ENCODE measurements around the gene SETX. TPM values are rescaled to one million over a fixed set of nuclear protein-coding genes. Genes with fewer than 3 reads are reported as not detected.
A peak's percentile ranks its signal among the peaks of the same experiment; 100 is the strongest.

The SETX gene
- total RNA-seq, 1 experiment from 2014 or later = 21.0 TPM

- H3K9ac ChIP-seq (ENCODE audit: low read length) = no peak overlapping the region
- no peak overlapping the region for H3K4me3 ChIP-seq (ENCODE audit: low read length)
- no peak for DNase-seq
- H3K9me2 ChIP-seq (replicated peaks; ENCODE audit: low read length) = no peaks in the 10 kb centered on the region
- ChIA-PET CTCF (no interaction called here), POLR2A (ENCODE audit: unreplicated experiment) (no interaction called here)
- H3K4me2 ChIP-seq (ENCODE audit: low read length) = no peak overlapping the region
- intact Hi-C loops (cut with micrococcal nuclease) = no loop called here
- no TSS peak for BruUV-seq (replicated peaks)
- no peak for ATAC-seq
- no peaks in the 10 kb centered on the region for H3K9me3 ChIP-seq (ENCODE audit: low read length)
- H3K79me2 ChIP-seq (ENCODE audit: low read length) = no peaks in the 10 kb centered on the region
- no peak overlapping the region for H3K27ac ChIP-seq (ENCODE audit: low read length)
- H3F3A ChIP-seq (ENCODE audit: low read length, unreplicated experiment) = no peaks in the 10 kb centered on the region
- peaks cover 27% of the 10 kb centered on the region for H3K36me3 ChIP-seq (ENCODE audit: low read depth, low read length)
- no peaks in the 10 kb centered on the region for H3K4me1 ChIP-seq (ENCODE audit: insufficient read depth, low read length)
- H2AFZ ChIP-seq (ENCODE audit: low read length) = no peak overlapping the region
- TF ChIP-seq EZH2 (IDR thresholded peaks at IDR 0.05; ENCODE audit: low read length, unreplicated experiment) (no peak), EZH2phosphoT487 (IDR thresholded peaks at IDR 0.05; ENCODE audit: borderline replicate concordance, low read length) (no peak), CTCF (conservative IDR thresholded peaks at IDR 0.05; ENCODE audit: low read depth, low read length) (no peak)
- H4K20me1 ChIP-seq (ENCODE audit: low read length) = no peaks in the 10 kb centered on the region
- H3K27me3 ChIP-seq (ENCODE audit: low read length) = no peaks in the 10 kb centered on the region
Observed at GRCh38 chr9:132334364-132334763, 20.4 kb downstream of the SETX start.

DNA sequence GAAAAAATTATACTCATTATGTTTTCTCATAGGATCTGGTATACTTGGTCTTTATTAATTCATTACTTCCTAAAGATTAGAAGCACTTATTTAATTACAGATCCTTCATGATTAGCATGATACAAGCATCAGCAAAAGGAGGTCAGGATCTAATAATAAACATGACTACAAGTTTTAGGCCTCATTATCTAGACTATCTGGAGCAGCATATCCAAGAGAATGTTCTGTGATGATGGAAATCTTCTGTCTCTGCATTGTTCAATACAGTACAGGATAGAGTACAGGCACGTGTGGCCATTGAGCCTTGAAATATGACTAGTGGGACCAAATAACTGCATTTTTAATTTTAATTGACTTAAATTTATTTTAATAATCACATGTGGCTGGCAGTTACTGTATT, 21.2 kb downstream of the SETX start:
- Histone ChIP-seq H3K4me3 (ENCODE audit: low read length) (no peak overlapping the region), H3K27me3 (ENCODE audit: low read length) (no peaks in the 10 kb centered on the region), H3K9me3 (ENCODE audit: low read length) (no peaks in the 10 kb centered on the region), H2AFZ (ENCODE audit: low read length) (no peak overlapping the region), H3K9me2 (replicated peaks; ENCODE audit: low read length) (no peaks in the 10 kb centered on the region), H3F3A (ENCODE audit: low read length, unreplicated experiment) (no peaks in the 10 kb centered on the region), H3K79me2 (ENCODE audit: low read length) (no peaks in the 10 kb centered on the region), H3K27ac (ENCODE audit: low read length) (no peak overlapping the region), H3K4me2 (ENCODE audit: low read length) (no peak overlapping the region), H3K4me1 (ENCODE audit: insufficient read depth, low read length) (no peaks in the 10 kb centered on the region), H3K9ac (ENCODE audit: low read length) (no peak overlapping the region), H3K36me3 (ENCODE audit: low read depth, low read length) (peaks cover 36% of the 10 kb centered on the region), H4K20me1 (ENCODE audit: low read length) (no peaks in the 10 kb centered on the region)
- DNase-seq = no peak
- ChIA-PET CTCF (no interaction called here), POLR2A (ENCODE audit: unreplicated experiment) (no interaction called here)
- ATAC-seq = no peak
- intact Hi-C loops (cut with micrococcal nuclease) = no loop called here
- no TSS peak for BruUV-seq (replicated peaks)
- no peak for TF ChIP-seq CTCF (conservative IDR thresholded peaks at IDR 0.05; ENCODE audit: low read depth, low read length)
- no peak for TF ChIP-seq EZH2 (IDR thresholded peaks at IDR 0.05; ENCODE audit: low read length, unreplicated experiment)
- TF ChIP-seq EZH2phosphoT487 (IDR thresholded peaks at IDR 0.05; ENCODE audit: borderline replicate concordance, low read length) = no peak

DNA sequence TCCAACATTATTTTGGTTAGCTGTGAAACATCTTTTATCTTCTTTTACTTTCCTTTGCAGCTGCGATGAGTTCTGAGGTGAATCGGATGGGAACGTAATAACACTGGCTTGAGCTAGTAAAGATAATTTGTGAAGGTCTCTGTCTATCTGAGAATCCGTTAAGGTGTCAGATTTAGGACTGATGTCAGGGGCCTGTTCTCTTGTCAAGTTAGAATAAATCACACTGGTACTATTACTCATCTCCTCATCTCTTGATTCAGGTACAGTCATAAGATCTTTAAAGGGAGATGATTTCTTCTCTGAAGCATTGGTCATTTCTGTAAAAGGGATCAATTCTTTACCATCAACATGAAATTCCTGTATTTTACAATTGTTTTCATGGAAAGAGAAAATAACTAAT, 26.2 kb downstream of the SETX start:
- H3K36me3 ChIP-seq (ENCODE audit: low read depth, low read length) = peaks cover 38% of the 10 kb centered on the region
- no peak overlapping the region for H2AFZ ChIP-seq (ENCODE audit: low read length)

More for the DNA sequence above, 26.2 kb downstream of the SETX start:
- Histone ChIP-seq H3K9me2 (replicated peaks; ENCODE audit: low read length) (no peaks in the 10 kb centered on the region), H3K4me2 (ENCODE audit: low read length) (no peak overlapping the region), H4K20me1 (ENCODE audit: low read length) (no peaks in the 10 kb centered on the region), H3K9ac (ENCODE audit: low read length) (no peak overlapping the region), H3K4me3 (ENCODE audit: low read length) (no peak overlapping the region), H3K27ac (ENCODE audit: low read length) (no peak overlapping the region), H3F3A (ENCODE audit: low read length, unreplicated experiment) (no peaks in the 10 kb centered on the region), H3K27me3 (ENCODE audit: low read length) (no peaks in the 10 kb centered on the region), H3K4me1 (ENCODE audit: insufficient read depth, low read length) (no peaks in the 10 kb centered on the region), H3K9me3 (ENCODE audit: low read length) (no peaks in the 10 kb centered on the region), H3K79me2 (ENCODE audit: low read length) (no peaks in the 10 kb centered on the region)
- ChIA-PET POLR2A (ENCODE audit: unreplicated experiment) (no interaction called here), CTCF (no interaction called here)
- intact Hi-C loops (cut with micrococcal nuclease) = no loop called here
- no peak for DNase-seq
- BruUV-seq (replicated peaks) = TSS peak; percentile 11
- no peak for TF ChIP-seq CTCF (conservative IDR thresholded peaks at IDR 0.05; ENCODE audit: low read depth, low read length)
- TF ChIP-seq EZH2phosphoT487 (IDR thresholded peaks at IDR 0.05; ENCODE audit: borderline replicate concordance, low read length) = no peak
- TF ChIP-seq EZH2 (IDR thresholded peaks at IDR 0.05; ENCODE audit: low read length, unreplicated experiment) = no peak
- no peak for ATAC-seq
